HepG2 (cell line): ENCODE data around the gene LAG3. TPM values are rescaled to one million over a fixed set of nuclear protein-coding genes. Genes with fewer than 3 reads are reported as not detected.

ENCODE experiments used
- ATAD3A ChIP-seq: sonication (generic); formaldehyde crosslinking; IDR thresholded peaks from 2 replicates; pipeline ENCODE4 v1.4.0; 2020; ENCODE audit warnings: missing genetic modification reagents
- BRD4 ChIP-seq: sonication (generic); formaldehyde crosslinking; IDR thresholded peaks from 2 replicates; pipeline ENCODE4 v1.4.0; 2020; ENCODE audit warnings: missing genetic modification reagents
- NFE2L1 ChIP-seq: sonication (generic); formaldehyde crosslinking; IDR thresholded peaks from 2 replicates; pipeline ENCODE4 v1.4.0; 2020; ENCODE audit warnings: missing genetic modification reagents, mild to moderate bottlenecking, borderline replicate concordance
- NFE2L2 ChIP-seq: fragments of 150-350 bp; IDR thresholded peaks from 2 replicates; pipeline ENCODE4 v1.6.1; 2014; ENCODE audit warnings: low read length
- NR1H2 ChIP-seq: sonication (generic); formaldehyde crosslinking; IDR thresholded peaks from 2 replicates; pipeline ENCODE4 v1.8.1; 2022; ENCODE audit warnings: low read depth, missing genetic modification reagents, borderline replicate concordance
- RORA ChIP-seq: sonication (generic); formaldehyde crosslinking; IDR thresholded peaks from 2 replicates; pipeline ENCODE4 v1.5.0; 2020; ENCODE audit warnings: mild to moderate bottlenecking, missing genetic modification reagents, moderate library complexity
- SALL2 ChIP-seq: sonication (generic); formaldehyde crosslinking; IDR thresholded peaks from 2 replicates; pipeline ENCODE4 v1.8.1; 2023; ENCODE audit warnings: mild to moderate bottlenecking, missing genetic modification reagents, inconsistent platforms
- ZKSCAN1 ChIP-seq: fragments of 150-350 bp; IDR thresholded peaks from 2 replicates; pipeline ENCODE4 v1.6.1; 2014; ENCODE audit warnings: low read length
- ZNF224 ChIP-seq: sonication (generic); formaldehyde crosslinking; IDR thresholded peaks from 2 replicates; pipeline ENCODE4 v1.5.0; 2020; ENCODE audit warnings: mild to moderate bottlenecking, missing genetic modification reagents
- ZNF230 ChIP-seq: sonication (generic); formaldehyde crosslinking; IDR thresholded peaks from 2 replicates; pipeline ENCODE4 v1.4.0; 2020; ENCODE audit warnings: mild to moderate bottlenecking, missing genetic modification reagents
- ZNF543 ChIP-seq: sonication (generic); formaldehyde crosslinking; IDR thresholded peaks from 2 replicates; pipeline ENCODE4 v1.4.0; 2020; ENCODE audit warnings: mild to moderate bottlenecking, missing genetic modification reagents
- ZNF761 ChIP-seq: sonication (generic); formaldehyde crosslinking; conservative IDR thresholded peaks from 2 replicates; pipeline ENCODE4 v1.4.0; 2020; ENCODE audit warnings: mild to moderate bottlenecking, missing genetic modification reagents
- ZSCAN20 ChIP-seq: sonication (generic); formaldehyde crosslinking; IDR thresholded peaks from 2 replicates; pipeline ENCODE4 v1.4.0; 2020; ENCODE audit warnings: missing genetic modification reagents, mild to moderate bottlenecking, borderline replicate concordance
- polyA plus RNA-seq, 8 experiments: library from polyadenylated mRNA; depleted of rRNA in 3 of 8; stranded (reverse) in 7 of 8; unstranded in 1 of 8; fragments of >200 nt; fragmentation: Illumina TruSeq in 4 of 8; extraction: Trizol in 4 of 8; gene quantifications; 2 replicates each; pipeline versions ENCODE4 v1.2.1 to v1.2.3, GENCODE V29; 2011 to 2016; ENCODE audit warnings: low read depth in 4 of 8, missing spikeins in 1 of 8, mixed read lengths in 1 of 8; ENCODE audit not compliant: insufficient read depth in 1 of 8
- total RNA-seq, 5 experiments: library from RNA; depleted of rRNA; stranded (reverse); fragments of >200 nt; fragmentation: Illumina TruSeq; extraction: Trizol; gene quantifications; 2 replicates each; pipeline ENCODE4 v1.2.3, GENCODE V29; 2016; ENCODE audit warnings: low read depth in 1 of 5
- TF ChIP-seq, protein P1 (sequence below): sonication (generic); formaldehyde crosslinking; IDR thresholded peaks from 2 replicates; pipeline ENCODE4 v1.4.0; 2020; ENCODE audit warnings: mild to moderate bottlenecking, low read depth, missing genetic modification reagents
- TF ChIP-seq, protein P2 (sequence below): sonication (generic); formaldehyde crosslinking; IDR thresholded peaks from 2 replicates; pipeline ENCODE4 v1.9.0; 2021; ENCODE audit warnings: missing genetic modification reagents, borderline replicate concordance
- TF ChIP-seq, protein P3 (sequence below): sonication (generic); formaldehyde crosslinking; IDR thresholded peaks from 2 replicates; pipeline ENCODE4 v1.5.0; 2020; ENCODE audit warnings: mild to moderate bottlenecking, missing genetic modification reagents
- TF ChIP-seq, protein P4 (sequence below), 2 experiments: sonication (generic) in 1 of 2; formaldehyde crosslinking in 1 of 2; IDR thresholded peaks; 2 replicates each; pipeline versions ENCODE4 v1.4.0 to v1.6.1; 2018 to 2020; ENCODE audit warnings: missing genetic modification reagents in 2 of 2, borderline replicate concordance in 1 of 2, low read depth in 1 of 2, mild to moderate bottlenecking in 1 of 2, missing biosample characterization in 1 of 2

LAG3 gene
- total and polyA plus RNA-seq, 2 of the 13 experiments (the other 11 are each of a cell fraction or from before 2014, with no cell fraction given) = 0.11 to 0.26 TPM

DNA sequence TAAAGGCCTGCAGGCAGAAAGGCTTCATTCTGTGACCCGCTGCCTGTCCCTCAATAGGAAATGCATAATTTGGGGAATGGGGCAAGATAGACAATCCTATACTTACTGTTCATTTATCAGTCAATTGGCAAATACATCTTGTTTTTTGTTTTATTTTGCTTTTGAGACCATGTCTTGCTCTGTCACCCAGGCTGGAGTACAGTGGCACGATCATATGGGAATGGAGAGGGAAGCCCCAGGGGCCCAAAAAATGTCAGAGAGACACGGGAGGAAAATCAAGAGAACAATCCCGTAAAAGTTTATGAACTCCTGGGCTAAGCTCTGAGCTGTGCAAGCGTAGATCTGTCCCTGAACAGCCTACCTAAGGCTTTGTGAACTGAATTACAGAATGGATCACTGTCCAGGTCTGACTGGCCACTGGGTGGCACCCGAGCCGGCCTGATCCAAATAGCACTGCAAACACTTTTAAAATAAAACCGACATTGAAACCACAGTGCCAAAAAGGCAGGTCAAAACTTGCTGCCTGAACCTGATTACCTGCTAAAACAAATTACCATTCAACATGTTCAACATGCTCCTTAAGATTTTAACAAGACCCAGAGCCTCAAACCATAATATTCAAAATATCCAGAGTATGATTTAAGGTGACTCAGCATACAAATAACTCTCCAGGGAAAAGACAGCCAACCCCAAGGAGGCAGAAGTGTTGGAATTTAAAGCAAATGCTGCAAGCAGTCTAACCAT lies 36.7 kb upstream of the LAG3 start (continued):
- TF ChIP-seq ZNF761 (CRISPR knock-in tag) (no peak), ZNF224 (CRISPR knock-in tag) (no peak), NFE2L1 (no peak), NR1H2 (CRISPR knock-in tag) (no peak), NFE2L2 (peak; percentile 57), BRD4 (CRISPR knock-in tag) (no peak), ZKSCAN1 (no peak), RORA (no peak), ZNF230 (CRISPR knock-in tag) (no peak), SALL2 (no peak), ZNF543 (CRISPR knock-in tag) (no peak), ZSCAN20 (CRISPR knock-in tag) (no peak), ATAD3A (CRISPR knock-in tag) (no peak)
- TF ChIP-seq, protein P1, sequence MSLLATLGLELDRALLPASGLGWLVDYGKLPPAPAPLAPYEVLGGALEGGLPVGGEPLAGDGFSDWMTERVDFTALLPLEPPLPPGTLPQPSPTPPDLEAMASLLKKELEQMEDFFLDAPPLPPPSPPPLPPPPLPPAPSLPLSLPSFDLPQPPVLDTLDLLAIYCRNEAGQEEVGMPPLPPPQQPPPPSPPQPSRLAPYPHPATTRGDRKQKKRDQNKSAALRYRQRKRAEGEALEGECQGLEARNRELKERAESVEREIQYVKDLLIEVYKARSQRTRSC (CRISPR knock-in tag) = no peak
- TF ChIP-seq, protein P2, sequence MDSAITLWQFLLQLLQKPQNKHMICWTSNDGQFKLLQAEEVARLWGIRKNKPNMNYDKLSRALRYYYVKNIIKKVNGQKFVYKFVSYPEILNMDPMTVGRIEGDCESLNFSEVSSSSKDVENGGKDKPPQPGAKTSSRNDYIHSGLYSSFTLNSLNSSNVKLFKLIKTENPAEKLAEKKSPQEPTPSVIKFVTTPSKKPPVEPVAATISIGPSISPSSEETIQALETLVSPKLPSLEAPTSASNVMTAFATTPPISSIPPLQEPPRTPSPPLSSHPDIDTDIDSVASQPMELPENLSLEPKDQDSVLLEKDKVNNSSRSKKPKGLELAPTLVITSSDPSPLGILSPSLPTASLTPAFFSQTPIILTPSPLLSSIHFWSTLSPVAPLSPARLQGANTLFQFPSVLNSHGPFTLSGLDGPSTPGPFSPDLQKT (CRISPR knock-in tag) = no peak
- TF ChIP-seq, protein P3, sequence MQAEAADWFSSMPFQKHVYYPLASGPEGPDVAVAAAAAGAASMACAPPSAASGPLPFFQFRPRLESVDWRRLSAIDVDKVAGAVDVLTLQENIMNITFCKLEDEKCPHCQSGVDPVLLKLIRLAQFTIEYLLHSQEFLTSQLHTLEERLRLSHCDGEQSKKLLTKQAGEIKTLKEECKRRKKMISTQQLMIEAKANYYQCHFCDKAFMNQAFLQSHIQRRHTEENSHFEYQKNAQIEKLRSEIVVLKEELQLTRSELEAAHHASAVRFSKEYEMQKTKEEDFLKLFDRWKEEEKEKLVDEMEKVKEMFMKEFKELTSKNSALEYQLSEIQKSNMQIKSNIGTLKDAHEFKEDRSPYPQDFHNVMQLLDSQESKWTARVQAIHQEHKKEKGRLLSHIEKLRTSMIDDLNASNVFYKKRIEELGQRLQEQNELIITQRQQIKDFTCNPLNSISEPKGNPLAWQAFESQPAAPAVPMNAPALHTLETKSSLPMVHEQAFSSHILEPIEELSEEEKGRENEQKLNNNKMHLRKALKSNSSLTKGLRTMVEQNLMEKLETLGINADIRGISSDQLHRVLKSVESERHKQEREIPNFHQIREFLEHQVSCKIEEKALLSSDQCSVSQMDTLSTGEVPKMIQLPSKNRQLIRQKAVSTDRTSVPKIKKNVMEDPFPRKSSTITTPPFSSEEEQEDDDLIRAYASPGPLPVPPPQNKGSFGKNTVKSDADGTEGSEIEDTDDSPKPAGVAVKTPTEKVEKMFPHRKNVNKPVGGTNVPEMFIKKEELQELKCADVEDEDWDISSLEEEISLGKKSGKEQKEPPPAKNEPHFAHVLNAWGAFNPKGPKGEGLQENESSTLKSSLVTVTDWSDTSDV (CRISPR knock-in tag) = no peak
- TF ChIP-seq, protein P4, sequence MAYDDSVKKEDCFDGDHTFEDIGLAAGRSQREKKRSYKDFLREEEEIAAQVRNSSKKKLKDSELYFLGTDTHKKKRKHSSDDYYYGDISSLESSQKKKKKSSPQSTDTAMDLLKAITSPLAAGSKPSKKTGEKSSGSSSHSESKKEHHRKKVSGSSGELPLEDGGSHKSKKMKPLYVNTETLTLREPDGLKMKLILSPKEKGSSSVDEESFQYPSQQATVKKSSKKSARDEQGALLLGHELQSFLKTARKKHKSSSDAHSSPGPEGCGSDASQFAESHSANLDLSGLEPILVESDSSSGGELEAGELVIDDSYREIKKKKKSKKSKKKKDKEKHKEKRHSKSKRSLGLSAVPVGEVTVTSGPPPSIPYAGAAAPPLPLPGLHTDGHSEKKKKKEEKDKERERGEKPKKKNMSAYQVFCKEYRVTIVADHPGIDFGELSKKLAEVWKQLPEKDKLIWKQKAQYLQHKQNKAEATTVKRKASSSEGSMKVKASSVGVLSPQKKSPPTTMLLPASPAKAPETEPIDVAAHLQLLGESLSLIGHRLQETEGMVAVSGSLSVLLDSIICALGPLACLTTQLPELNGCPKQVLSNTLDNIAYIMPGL (CRISPR knock-in tag; IDR thresholded peaks at IDR 0.05; ENCODE audit: borderline replicate concordance in 1 of 2, low read depth in 1 of 2) = peak in 1 of 2 experiments; percentile 25; a peak in 1 of 4 replicates
